ENCODE results near the gene FAM124A.
A peak's percentile ranks its signal among the peaks of the same experiment; 100 is the strongest.
"Not testable (repeated sequence)": the region's sequence is repeated elsewhere in the genome, so short reads cannot be mapped to it uniquely, and the experiment has no call there.

FAM124A gene

DNA sequence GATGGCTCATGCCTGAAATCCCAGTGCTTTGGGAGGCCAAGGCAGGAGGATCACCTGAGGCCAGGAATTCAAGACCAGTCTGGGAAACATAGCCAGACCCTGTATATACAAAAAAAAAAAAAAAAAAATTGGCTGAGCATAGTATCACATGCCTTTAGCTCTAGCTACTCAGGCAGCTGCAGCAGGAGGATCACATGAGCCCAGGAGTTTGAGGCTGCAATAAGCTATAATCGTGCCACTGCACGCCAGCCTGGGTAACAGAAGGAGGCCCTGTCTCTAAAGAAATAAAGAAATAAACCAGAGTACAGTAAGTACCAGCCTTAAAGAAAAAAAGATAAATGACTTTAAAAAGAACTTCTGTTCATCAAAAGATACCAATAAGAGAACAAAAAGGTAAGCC lies 52.9 kb downstream of the FAM124A start:
- no peak for DNase-seq

DNA sequence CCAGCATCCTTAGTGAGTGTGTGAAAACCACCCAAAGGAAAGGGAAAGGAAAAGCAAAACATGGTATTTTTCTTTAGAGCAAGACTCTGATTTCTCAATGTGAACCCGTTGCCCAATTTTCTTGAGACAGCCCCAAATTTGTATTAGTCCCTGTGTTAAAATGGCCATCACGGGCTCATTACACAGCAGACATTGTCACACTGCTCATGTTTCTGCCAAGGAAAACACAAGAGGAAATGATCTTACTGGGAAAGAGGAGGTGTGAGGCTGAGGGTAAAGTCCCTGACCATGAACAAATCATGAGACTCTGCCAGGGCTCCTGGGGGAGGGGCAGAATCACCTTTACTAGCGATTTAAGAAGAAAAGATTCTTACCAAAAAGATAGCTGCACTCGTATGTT lies 54.4 kb downstream of the FAM124A start:
- DNase-seq: no peak

DNA sequence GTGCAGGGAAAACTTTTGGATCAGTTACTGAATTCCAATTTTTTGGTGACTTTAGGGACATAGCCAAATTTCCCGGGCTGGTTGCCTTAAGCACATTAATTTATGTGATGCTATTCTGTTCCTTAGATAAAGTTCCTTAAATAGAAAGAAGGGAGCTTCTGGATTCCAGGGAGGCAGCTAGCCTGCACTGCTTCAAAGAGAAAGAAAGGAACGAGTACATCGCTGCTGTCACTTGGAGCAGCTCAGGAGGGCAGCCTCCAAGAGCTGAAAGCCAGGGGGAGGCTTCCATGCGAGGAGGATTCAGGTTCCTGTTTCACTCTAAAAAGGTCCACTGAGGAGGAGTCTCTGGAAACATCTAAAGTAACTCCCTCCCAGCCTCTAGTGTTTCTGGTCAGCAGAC lies 55.7 kb downstream of the FAM124A start:
- DNase-seq: no peak

DNA sequence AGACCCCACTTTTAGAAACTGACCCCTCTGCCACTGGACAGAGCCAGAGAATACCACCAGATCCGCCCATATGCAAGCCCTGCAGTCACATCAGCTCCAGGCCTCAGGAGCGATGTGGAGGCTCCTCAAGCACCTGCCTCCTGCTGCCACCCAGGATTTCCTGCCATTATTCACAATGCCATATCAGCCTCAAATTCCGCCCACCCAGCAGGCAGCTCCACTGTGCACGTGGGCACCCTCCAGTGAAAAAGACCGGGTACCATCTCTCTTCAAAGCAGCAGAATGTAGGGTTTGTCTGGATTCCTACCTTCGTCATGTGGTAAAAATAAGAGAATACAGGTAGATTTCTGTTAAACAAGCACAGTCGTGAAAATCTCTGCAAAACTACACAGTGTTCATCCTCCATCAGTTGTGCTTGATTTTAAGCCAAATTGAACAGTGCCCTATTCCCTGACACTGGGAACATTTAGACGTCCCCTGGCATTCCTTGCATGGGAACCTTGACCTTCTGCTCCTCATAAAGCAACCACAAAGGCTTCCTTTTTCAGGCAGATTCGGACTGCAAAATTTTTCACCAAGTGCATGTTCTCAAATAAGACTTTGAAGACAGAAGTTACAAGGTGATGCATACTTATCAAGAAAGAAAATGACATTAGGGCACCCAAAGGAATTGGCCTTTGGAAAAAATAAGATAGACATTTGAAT lies 56.4 kb downstream of the FAM124A start:
- DNase-seq: no peak

DNA sequence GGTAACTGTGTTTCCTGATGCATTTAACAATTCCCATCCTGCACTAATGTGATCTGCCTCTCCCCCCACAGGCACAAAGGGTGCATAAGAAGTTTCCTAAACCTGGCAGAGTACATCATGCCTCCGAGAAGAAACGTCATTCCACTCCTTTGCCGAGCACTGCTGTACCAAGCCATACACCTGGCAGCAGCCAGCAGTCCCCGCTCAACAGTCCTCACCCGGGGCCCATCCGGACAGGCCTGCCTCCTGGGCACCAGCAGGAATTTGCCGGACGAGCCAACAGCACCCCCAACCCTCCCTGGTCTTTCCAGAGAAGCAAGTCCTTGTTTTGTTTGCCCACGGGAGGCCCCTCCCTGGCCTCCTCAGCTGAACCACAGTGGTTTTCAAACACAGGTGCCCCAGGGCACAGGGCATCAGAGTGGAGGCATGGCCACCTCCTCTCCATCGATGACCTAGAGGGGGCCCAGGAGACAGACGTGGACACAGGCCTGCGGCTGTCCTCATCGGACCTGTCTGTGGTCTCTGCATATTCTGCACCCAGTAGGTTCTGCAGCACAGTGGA lies 58.3 kb downstream of the FAM124A start:
- no peak for DNase-seq

DNA sequence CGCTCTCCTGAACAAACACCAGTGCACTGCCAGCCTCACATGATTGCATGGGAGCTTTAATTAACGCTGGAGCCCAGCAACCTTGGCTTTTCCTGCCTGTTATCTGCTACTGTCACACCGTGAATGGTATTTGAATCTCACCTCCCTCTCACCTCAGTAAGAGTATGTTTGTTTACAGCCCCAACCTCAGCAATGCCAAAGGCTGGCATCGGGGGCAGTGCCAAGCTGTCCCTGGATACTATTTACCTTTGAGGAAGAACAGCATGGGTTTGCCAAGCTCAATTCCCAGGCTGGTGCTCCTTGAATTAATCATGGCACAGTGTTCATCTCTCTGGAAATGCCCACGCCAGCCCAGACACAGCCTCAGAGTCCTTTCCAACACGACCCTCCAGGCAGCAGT lies 60.1 kb downstream of the FAM124A start:
- DNase-seq: no peak

DNA sequence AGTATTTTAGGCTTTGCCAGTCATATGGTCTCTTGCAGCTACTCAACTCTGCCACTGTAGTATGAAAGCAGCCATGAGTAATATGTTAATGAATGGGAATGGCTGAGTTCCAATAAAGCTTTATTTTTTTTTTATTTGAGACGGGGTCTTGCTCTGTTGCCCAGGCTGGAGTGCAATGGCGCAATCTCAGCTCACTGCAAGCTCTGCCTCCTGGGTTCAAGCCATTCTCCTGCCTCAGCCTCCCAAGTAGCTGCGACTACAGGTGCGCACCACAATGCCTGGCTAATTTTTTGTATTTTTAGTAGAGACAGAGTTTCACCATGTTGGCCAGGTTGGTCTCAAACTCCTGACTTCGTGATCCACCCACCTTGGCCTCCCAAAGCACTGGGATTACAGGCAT lies 60.7 kb downstream of the FAM124A start:
- DNase-seq: not testable (repeated sequence)

DNA sequence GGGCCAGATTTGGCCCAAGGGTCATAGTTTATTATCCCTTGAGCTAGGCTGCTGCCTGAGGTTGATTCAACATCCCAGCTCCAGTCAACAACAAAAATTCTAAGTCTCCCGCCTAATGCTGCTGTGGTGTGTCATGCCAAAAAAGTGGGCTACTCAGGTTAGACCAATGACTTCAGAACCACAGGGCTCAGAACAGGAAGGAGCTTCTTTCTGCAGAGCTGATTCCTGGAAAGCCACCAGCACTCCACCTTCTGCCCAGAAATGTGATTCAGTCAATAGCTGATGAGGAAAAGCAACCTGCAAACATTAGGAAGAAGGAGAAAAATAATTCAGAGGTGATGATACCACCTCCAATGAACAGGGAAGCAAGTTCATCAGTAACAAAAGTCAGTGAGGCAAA lies 61.2 kb downstream of the FAM124A start:
- no peak for DNase-seq

DNA sequence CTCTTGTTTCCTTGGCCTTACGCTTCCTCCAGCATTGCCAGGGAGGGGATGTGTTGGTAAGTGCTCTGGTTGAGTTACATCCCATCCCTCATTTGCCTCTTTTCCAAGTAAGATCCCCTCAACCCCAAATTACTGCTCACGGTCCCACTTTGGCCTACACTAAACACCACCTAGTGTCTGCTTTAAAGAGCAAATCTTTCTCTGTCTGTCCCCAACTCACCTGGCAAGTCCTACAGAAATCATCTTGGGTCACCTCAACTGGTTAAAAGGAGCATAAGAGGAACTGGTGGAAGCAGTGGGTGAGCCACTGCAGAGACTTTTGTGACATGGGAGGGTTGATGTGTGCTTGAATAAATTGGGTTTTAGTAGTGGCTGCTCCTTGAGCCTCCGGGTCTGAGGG lies 62.1 kb downstream of the FAM124A start:
- DNase-seq: no peak

DNA sequence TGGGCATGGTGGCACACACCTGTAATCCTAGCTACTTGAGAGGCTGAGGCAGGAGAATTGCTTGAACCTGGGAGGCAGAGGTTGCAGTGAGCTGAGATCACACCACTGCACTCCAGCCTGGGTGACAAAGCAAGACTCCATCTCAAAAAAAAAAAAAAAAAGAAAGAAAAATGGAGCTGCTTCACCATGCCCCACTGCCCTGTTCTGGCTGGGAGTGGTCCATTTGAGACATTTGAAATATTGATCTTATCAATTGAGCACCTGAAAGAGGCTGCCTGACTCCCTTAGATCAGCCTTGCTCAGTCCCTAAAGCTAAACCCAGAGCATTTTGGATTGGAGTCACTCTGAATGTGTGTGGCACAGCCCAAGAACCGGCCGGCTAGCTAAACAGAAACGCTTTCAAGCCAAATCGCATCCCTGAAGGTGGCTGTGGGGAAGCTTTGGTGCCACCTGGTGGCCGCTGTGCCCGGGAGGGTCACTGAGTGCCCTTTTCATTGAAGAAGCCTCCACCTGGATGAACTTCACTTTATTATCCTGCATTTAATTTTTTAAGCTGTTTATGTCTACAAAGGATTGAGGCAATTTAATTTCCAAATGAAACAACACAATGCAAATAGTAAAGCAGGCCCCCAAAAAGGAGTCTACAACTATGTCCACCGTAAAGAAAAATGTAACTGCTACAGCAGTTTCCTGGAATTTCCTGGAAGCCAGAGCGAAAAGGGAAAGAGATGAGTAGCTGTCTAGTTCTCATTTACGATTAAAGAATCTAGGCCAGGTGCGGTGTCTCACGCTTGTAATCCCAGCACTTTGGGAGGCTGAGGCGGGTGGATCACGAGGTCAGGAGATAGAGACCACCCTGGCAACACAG lies 64.2 kb downstream of the FAM124A start:
- DNase-seq: peak; percentile 82

DNA sequence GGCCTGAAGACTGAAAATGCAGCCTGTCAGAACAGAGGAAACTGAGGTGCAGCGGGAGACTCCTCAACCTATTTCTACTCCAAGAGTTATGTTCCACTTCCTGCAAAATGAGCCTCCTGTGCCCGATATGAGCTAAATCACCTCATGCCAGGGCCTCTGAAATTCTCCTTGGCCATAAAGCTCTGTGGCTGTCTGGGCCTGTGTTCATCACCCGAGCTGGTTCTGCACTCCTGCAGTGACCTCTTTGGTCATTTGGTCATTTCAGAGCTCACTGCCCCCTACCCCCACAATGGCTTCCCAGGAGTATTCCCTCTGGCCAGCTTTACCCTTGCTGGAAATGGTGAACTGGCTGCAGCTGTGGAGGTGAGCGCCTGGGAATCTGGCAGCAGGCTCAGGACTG lies 65.6 kb downstream of the FAM124A start:
- no peak for DNase-seq

DNA sequence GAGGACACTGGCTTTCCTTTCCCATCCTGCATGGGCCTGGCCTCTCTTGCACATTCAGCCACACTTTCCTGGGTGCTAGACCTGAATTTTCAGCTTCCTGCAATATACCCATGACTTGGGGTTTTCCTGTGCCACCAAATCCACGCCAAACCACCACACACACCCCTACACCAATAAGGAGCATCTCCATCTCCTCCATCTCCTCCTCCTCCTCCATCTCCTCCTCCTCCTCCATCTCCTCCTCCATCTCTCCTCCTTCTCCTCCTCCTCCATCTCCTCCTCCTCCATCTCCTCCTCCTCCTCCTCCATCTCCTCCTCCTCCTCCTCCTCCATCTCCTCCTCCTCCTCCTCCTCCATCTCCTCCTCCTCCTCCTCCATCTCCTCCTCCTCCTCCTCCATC lies 66.1 kb downstream of the FAM124A start:
- DNase-seq: not testable (repeated sequence)

DNA sequence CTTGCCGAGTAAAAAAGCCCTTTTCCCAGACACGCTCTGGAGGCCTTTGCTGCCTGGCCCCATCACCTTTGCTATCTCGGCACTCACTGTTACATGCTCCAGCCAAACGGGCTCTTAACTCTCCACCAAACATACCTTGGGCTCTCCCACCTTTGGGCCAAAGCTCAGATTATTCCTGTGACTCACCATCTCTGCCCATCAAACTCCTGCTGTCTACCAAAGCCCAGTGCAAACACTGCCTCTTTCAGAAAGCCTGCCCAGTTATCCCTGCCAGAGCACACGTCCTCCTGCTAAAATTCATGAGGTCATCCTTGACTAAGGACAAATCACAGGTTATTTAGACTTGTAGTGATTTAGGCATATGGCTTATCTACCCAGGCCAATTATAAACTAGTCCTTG lies 69.1 kb downstream of the FAM124A start:
- no peak for DNase-seq

DNA sequence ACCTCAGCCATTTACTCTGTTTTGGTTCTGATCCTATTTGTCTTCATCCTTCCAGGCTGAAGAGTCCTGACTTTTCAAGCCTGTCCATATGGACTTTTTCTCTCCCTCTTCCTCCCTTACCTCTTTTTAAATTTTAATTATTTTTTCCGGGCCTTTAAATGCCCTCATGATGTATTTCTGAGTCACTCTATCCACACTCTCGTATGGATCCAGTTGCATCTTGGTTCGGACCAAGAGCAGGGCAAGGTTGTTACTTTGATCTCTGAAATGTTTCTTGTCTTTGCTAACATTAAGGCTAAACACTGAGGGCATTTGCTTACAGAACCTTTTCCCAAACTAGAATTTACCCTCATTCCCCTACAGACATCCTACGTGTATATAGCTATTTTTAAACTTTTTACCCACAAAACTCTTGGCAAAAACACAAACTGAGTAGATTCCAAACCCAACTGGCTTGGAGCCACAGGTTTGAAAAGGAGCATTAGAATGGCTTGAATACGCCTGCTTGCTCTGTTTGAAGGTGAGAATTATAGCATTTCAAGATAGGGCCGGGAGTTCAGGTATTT lies 69.9 kb downstream of the FAM124A start:
- no peak for DNase-seq

DNA sequence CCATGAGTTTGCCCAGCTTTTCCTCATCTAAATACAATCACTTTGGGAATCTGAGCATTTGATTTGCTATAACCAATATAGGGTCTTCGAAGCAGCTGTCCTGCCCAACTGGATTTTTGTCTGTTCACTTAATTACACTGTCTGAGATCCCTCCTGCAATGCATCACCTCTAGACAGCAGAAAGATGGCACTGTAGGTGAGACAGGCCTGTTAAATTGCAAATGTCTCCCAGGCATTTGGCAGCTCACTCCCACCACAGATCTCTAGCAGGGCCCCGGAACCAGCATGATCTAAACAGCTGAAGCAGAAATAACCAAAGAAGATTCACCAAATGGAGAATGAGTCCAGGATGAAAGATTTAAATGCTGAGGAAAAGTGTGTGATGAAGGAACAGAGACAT lies 75.4 kb downstream of the FAM124A start:
- DNase-seq: no peak

DNA sequence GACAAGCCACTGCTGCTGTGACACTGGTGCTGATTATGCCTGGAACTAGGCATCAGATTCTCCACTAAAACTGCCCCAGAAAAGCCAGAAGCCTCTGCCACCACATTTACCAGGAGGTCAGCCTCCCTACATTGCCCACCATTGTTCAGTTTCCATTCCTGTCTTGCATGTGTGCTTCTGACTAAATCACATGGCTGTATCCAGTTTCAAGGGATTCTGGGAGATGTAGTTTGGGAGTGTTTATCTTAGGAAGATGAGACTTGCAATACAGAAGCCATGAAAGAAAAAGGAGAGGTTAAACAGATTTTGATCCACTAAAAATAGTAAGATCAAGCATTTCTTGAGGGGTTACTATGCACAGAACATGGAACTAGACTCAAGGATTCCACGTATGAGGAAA lies 76.6 kb downstream of the FAM124A start:
- DNase-seq: no peak

DNA sequence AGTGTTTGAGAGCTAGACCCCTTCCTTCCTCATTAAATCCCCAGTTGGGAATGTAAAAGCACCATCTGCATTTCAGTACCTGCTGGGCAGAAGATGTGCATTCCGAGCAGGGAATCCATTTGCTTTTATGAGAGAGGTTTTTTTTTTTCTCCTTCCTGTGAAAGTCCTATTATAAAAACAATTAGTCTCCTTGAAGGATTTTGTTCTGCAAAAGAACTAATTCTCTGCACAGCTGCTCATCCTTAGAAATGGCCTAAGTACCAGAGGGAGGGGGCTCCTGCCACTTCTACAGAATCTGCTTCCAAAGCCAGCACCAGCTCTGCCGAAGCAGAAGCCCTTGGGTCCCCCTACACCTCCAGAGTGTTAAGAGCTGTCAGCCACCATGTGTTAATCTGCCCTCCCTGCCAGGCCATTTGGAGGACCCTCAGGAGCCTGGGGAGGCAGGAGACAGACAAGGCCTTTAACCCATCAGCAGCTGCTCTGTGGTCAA lies 80.9 kb downstream of the FAM124A start:
- DNase-seq: no peak

DNA sequence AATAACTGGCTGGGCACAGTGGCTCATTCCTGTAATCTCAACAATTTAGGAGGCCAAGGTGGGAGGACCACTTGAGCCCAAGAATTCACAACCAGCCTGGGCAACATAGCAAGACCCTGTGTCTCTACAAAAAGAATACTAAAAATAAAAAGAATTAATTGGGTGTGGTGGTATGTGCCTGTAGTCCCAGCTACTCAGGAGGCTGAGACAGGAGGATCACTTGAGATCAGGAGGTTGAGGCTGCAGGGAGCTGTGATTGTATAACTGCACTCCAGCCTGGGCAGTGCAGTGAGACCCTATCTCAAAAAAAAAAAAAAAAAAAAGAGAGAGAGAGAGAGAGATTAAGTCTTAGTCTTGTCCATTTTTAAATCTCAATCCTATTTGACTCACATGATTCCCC lies 81.7 kb downstream of the FAM124A start:
- no peak for DNase-seq

DNA sequence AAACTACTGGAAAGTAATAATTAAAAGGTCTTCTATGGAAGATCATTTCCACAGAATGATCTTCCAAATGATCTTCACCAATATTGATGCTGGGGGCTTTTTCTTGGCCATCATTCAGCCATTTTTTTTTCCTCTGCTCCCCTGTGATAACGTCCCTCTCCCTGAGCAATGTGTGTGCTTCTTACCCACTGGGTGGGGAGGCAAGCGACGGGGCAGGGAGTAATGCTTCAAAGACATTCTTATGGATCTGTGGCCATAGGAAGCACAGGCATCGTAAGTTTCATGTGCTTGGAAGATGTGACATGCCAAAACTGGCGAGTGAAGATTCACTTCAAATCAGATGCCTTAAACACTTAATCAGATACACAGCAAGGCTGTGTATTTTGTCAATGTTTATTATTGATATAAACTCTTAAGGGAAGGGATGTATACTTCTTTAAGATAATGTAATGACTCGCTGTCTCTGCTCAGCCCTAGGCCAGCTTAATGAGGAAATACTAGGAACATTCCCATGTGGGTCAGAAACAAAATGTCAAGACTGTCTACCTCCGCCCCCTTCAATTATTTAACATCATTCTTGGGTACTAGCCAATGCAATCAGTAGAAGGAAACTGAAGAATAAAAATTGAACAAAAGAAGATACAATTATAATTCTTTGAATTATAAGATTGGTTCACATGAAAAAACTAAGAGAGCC lies 83.2 kb downstream of the FAM124A start:
- no peak for DNase-seq

DNA sequence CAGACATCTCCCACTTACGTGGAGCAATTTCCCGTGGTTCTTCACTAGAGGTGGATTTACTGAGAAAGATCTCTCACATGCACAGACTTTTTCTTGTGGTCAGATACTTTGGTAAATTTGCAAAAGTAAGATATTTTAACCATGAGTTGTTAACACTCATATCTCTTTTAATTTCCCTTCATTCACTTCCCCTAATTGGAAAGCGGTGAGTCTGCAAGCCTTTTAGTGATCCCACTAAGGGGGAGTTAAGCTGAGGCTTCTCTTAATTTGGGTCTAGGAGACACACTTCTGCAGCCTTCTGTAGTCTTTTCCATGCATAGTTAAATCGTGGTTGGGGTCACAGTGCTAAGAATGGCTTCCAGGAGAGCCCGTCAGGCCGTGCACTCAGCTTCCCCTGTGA lies 86.6 kb downstream of the FAM124A start:
- DNase-seq: no peak

DNA sequence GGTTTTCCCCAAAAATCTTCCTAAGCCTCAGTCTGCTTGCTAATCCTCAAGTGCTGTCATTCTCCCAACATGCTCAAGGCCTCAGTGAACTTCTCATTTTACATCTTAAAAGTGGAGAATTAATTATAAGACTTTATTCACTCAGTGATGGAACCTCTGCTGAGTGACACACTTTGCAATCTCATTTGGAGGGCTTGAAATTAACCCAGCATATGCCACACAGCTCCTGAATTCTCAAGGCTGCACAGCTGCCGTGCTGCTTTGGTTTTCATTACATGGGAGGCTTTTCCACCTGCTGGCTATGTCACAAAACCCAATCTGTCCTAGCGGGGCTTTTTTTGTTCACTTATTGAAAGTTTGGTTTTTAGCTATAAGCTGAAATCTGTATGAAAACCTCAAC lies 89.0 kb downstream of the FAM124A start:
- DNase-seq: no peak

DNA sequence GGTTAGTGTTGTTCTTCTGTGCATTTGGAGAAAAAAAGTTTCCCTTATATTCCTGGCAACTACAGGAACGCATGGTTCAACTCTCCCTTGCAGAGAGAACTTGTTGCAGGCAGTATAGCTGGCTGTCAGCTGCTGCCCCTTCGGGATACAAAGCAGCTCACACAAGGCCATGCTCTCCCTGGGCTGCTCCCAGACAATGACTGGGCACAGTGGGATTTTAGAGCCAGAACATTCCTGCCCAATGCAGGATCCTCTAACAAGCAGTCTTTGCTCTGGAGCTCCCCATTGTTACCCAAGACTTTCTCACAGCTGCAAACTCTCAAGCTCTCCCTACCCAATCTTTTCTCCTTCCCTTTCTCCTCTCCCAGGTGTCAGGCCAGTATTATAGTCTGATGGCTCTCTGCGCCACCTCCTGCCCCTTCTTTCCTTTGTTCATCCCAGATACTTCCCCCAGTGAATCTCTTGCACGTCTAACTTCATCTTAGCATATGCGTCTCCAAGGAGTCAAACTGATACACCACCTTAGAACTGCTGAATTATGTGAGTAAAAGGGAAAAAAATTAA lies 89.8 kb downstream of the FAM124A start:
- DNase-seq: no peak

DNA sequence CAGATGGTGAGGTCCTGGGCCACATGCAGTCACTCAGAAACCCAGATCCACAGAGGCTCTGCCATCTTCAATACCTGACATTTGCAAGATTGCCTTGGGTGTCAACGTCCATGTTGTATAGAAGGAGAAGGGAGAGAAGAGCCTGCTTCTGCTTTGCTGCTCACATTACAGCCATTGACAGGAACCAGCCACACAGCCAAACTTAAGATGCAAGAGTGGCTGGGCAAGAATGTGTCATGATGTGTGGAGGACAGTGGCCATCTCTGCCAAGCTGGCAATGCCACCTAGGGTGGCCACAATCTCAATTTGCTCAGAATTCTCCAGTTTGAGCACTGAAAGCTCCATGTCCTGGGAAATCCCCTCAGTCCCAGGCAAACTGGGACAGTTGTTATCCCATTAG lies 91.4 kb downstream of the FAM124A start:
- DNase-seq: no peak
